ENCODE data around the gene TBC1D8.
"Not testable (repeated sequence)": the region's sequence is repeated elsewhere in the genome, so short reads cannot be mapped to it uniquely, and the experiment has no call there.

The TBC1D8 gene

DNA sequence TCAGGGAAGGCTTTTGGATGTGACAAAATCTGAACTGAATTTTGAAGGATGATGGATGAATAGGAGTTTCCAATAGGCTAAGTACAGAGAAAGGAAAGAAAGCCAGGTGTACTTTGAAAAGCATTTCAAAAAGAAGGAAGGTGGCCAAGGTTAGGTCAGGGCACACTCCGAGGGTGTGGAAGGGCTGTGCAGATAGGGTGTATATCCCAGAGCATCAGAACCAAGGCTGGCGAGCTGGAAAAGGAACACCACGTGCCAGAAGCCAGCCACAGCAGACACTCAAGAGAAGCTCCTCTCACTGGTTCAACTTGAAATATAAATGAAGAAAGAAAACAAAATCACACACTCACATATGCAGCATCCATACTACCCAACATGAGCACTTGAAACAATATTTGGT is 98.1 kb downstream of the TBC1D8 start:
- H3K36me3 Mint-ChIP-seq (ENCODE audit: insufficient read depth) = no peaks in the 10 kb centered on the region
- H3K27ac Mint-ChIP-seq (ENCODE audit: low read depth) = no peak overlapping the region
- no peak for DNase-seq (ENCODE audit: low spot score in 2 of 2)
- no peaks in the 10 kb centered on the region for H3K4me1 Mint-ChIP-seq
- H3K4me3 Mint-ChIP-seq = no peak overlapping the region
- H3K9me3 Mint-ChIP-seq = no peaks in the 10 kb centered on the region
- no peaks in the 10 kb centered on the region for H3K27me3 Mint-ChIP-seq
- ATAC-seq (replicated peaks; ENCODE audit: extremely low read depth, poor library complexity, severe bottlenecking) = no peak

DNA sequence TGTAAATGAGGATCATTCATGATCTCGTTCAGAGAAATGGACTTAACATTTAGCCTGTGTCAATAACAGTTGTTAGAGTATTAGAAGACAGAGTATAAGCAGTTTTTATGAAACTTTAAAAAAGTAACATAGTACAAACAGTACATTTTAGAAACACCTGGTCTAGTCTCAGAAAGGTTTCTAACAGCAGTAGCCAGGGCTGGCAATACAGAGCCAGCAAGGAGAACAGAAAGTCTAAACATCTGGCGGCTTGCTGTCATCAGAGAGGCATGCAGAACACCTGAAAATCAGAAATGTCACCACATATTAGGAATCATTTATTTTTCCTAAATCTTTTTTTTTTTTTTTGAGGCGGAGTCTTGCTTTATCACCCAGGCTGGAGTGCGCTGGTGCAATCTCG is 99.0 kb downstream of the TBC1D8 start:
- Mint-ChIP-seq H3K4me1 (no peaks in the 10 kb centered on the region), H3K36me3 (ENCODE audit: insufficient read depth) (no peaks in the 10 kb centered on the region), H3K4me3 (no peak overlapping the region), H3K9me3 (no peaks in the 10 kb centered on the region), H3K27me3 (no peaks in the 10 kb centered on the region), H3K27ac (ENCODE audit: low read depth) (no peak overlapping the region)
- DNase-seq (ENCODE audit: low spot score in 2 of 2) (no peak), ATAC-seq (replicated peaks; ENCODE audit: extremely low read depth, poor library complexity, severe bottlenecking) (no peak)

DNA sequence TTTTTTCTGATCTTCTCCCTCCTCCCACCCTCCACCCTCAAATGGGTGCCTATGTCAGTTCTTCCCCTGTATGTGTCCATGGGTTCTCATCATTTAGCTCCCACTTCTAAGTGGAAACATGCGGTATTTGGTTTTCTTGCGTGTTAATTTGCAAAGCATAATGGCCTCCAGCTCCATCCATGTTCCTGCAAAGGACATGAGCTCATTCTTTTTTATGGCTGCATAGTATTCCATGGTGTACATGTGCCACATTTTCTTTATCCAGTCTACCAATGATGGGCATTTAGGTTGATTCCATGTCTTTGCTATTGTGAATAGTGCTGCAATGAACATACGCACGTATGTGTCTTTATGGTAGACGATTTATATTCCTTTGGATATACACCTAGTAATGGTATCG is 100.3 kb downstream of the TBC1D8 start:
- H3K4me3 Mint-ChIP-seq; H3K9me3 Mint-ChIP-seq; ATAC-seq (replicated peaks; ENCODE audit: extremely low read depth, poor library complexity, severe bottlenecking); H3K27me3 Mint-ChIP-seq; H3K36me3 Mint-ChIP-seq (ENCODE audit: insufficient read depth); DNase-seq (ENCODE audit: low spot score in 2 of 2); H3K4me1 Mint-ChIP-seq; H3K27ac Mint-ChIP-seq (ENCODE audit: low read depth): not testable (repeated sequence)

DNA sequence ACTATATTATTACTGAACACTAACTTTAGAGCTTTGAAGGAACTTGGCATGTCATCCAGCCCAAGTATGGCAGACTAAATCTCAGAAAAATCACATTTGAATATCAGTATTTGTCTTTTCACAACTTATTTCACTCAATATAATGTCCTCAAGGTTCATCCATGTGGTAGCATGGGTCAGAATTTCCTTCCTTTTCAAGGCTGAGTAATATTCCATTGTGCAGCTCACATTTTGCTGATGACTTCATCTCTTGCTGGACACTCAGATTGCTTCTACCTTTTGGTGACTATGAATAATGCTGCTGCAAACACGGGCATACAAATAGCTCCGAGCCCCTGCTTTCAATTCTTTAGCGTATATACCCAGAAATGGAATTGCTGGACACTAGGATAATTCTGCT is 102.4 kb downstream of the TBC1D8 start:
- Mint-ChIP-seq H3K9me3 (no peaks in the 10 kb centered on the region), H3K27ac (ENCODE audit: low read depth) (no peak overlapping the region), H3K4me1 (no peaks in the 10 kb centered on the region), H3K4me3 (no peak overlapping the region), H3K27me3 (peaks cover 18% of the 10 kb centered on the region), H3K36me3 (ENCODE audit: insufficient read depth) (no peaks in the 10 kb centered on the region)
- ATAC-seq (replicated peaks; ENCODE audit: extremely low read depth, poor library complexity, severe bottlenecking) = no peak
- no peak for DNase-seq (ENCODE audit: low spot score in 2 of 2)

DNA sequence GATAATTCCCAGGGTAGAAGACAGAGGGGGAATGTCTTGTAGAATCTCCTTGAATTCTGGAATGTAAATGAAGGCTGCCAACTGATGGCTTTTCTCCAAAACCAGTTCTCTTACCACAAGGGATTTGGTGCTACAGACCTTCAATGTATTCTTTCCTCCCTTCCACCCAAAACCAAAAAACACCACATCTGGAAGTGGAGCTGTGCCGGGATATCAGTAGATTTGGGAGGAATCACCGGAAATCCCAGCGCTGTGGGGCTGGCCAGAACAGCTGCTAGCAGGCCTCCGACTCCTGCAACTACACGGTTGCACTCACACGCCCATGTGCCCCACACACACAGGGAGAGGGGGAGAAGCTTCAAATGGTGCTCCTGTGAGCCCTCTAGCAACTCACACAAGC is 103.4 kb downstream of the TBC1D8 start:
- Mint-ChIP-seq H3K27me3 (peaks cover 23% of the 10 kb centered on the region), H3K27ac (ENCODE audit: low read depth) (no peak overlapping the region), H3K36me3 (ENCODE audit: insufficient read depth) (no peaks in the 10 kb centered on the region), H3K9me3 (no peaks in the 10 kb centered on the region), H3K4me3 (no peak overlapping the region), H3K4me1 (no peaks in the 10 kb centered on the region)
- ATAC-seq (replicated peaks; ENCODE audit: extremely low read depth, poor library complexity, severe bottlenecking) (no peak), DNase-seq (ENCODE audit: low spot score in 2 of 2) (no peak)

DNA sequence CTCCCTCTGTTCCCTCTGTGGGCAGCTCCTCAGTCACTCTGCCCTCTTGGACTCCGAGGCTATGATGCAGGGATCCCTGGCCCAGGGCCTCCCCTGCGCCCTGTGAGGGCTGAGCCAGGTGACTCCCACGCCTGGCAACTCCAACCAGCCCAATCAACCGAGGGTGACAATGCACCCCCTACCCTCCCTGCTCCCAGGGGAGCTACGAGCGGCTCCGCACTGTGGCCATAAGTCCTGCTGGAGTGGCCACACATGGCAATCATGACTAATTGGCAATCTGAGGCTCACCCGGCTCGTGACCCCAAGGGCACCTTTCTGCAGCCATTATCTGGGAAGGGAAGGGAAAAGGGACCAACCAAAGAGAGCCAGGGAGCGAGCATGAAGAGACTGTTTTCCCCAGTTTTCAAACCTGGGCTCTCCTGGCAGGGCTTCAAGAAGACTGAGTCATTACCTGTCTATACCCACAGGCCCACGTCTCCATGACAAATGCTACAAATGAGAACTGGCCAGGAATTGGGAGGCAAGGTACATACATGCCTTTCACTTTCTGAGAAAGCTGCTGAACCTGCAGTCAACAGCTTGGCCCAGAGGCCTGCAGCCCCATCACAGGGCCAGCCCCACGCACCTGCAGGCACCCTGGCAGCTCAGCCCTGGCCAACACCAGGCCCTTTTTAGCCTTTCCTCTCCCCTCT is 104.0 kb downstream of the TBC1D8 start:
- no peak for ATAC-seq (replicated peaks; ENCODE audit: extremely low read depth, poor library complexity, severe bottlenecking)
- H3K27me3 Mint-ChIP-seq = peaks cover 25% of the 10 kb centered on the region
- no peak overlapping the region for H3K4me3 Mint-ChIP-seq
- H3K27ac Mint-ChIP-seq (ENCODE audit: low read depth) = no peak overlapping the region
- H3K9me3 Mint-ChIP-seq = no peaks in the 10 kb centered on the region
- H3K4me1 Mint-ChIP-seq = no peaks in the 10 kb centered on the region
- no peak for DNase-seq (ENCODE audit: low spot score in 2 of 2)
- no peaks in the 10 kb centered on the region for H3K36me3 Mint-ChIP-seq (ENCODE audit: insufficient read depth)

DNA sequence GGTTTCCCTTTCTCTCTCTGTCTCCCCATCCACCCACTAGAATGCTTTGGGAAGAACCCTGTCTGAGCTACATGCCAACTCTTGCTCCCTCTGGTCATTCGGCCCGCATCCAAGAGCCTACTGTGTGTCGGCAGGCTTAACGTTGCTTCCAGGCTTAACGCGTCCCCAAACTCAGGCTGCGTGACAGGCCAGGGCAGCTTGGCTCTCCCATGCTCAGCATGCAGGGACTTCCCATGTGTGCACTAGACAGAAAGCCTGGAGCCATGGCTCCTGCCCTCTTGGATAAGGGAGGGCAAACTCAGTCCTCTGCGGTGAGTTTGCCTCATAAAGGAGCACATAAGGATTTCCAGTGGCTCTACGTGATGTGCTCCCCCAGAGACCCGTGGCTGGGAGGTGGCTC is 105.9 kb downstream of the TBC1D8 start:
- Mint-ChIP-seq H3K36me3 (ENCODE audit: insufficient read depth) (no peaks in the 10 kb centered on the region), H3K4me3 (no peak overlapping the region), H3K27ac (ENCODE audit: low read depth) (no peak overlapping the region), H3K4me1 (no peaks in the 10 kb centered on the region), H3K9me3 (no peaks in the 10 kb centered on the region), H3K27me3 (peaks cover 25% of the 10 kb centered on the region)
- DNase-seq (ENCODE audit: low spot score in 2 of 2) (no peak), ATAC-seq (replicated peaks; ENCODE audit: extremely low read depth, poor library complexity, severe bottlenecking) (no peak)

DNA sequence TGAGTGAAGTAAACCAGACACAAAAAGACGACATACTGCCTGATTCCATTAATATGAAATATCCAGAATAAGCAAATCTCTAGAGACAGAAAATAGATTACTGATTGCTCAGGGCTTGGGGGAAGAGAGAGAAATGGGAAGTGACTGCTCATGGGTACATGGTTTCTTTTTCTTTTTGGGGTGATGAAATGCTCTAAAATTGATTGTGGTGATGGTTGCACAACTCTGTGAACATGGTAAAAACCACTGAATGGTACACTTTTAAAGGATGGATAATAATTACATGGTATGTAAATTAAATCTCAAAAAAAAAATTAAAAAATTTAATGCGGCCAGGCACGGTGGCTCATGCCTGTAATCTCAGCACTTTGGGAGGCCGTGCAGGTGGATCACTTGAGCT is 109.8 kb downstream of the TBC1D8 start:
- Mint-ChIP-seq H3K4me1 (no peaks in the 10 kb centered on the region), H3K4me3 (no peak overlapping the region), H3K36me3 (ENCODE audit: insufficient read depth) (no peaks in the 10 kb centered on the region), H3K9me3 (no peaks in the 10 kb centered on the region), H3K27me3 (peaks cover 25% of the 10 kb centered on the region), H3K27ac (ENCODE audit: low read depth) (no peak overlapping the region)
- DNase-seq (ENCODE audit: low spot score in 2 of 2) = no peak
- ATAC-seq (replicated peaks; ENCODE audit: extremely low read depth, poor library complexity, severe bottlenecking) = no peak

DNA sequence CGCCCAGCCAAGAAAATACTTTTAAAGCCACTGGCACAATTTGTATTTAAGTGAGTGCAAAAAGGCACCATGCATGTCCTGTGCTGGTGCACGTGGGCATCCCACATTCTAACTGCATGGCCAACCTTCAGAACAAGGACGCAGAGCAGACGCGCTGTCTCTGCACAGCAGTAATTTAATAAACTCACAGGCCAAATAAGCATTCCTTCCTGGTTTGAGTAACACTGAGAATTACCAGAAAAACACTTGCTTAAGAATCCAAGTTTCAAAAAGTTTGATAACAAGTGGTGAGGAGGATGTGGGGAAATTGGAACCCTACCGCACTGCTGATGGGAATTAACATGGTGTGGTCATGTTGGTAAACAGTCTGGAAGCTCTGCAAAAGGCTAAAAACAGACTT is 110.4 kb downstream of the TBC1D8 start:
- Mint-ChIP-seq H3K36me3 (ENCODE audit: insufficient read depth) (no peaks in the 10 kb centered on the region), H3K27ac (ENCODE audit: low read depth) (no peak overlapping the region)

DNA sequence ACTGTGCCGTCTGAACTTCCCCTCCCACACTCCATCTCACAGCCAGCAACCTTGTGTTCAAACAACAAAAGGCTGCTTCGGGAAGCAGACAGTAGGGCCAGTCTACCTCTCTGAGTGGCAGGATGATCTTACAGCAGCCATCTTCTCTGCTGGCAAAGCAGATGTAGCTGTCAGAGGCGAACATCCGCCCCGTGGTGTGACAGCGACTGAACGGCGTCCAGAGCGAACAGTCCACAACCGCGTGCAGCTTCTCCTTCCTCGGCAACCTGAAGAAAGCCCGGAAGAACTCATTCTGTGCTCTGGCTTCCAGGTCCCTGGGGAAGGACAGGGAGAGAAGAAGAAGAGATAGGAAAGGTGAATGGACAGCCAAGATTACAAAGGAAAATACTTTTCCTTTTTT is 111.1 kb downstream of the TBC1D8 start:
- no peak overlapping the region for H3K27ac Mint-ChIP-seq (ENCODE audit: low read depth)
- no peaks in the 10 kb centered on the region for H3K4me1 Mint-ChIP-seq
- H3K36me3 Mint-ChIP-seq (ENCODE audit: insufficient read depth) = no peaks in the 10 kb centered on the region
- peaks cover 27% of the 10 kb centered on the region for H3K27me3 Mint-ChIP-seq
- ATAC-seq (replicated peaks; ENCODE audit: extremely low read depth, poor library complexity, severe bottlenecking) (no peak), DNase-seq (ENCODE audit: low spot score in 2 of 2) (no peak)
- no peaks in the 10 kb centered on the region for H3K9me3 Mint-ChIP-seq
- H3K4me3 Mint-ChIP-seq = no peak overlapping the region

More for the DNA sequence above, 110.4 kb downstream of the TBC1D8 start:
- H3K27me3 Mint-ChIP-seq = peaks cover 30% of the 10 kb centered on the region
- DNase-seq (ENCODE audit: low spot score in 2 of 2) = no peak
- no peak for ATAC-seq (replicated peaks; ENCODE audit: extremely low read depth, poor library complexity, severe bottlenecking)
- no peaks in the 10 kb centered on the region for H3K9me3 Mint-ChIP-seq
- H3K4me1 Mint-ChIP-seq = no peaks in the 10 kb centered on the region
- H3K4me3 Mint-ChIP-seq = no peak overlapping the region

DNA sequence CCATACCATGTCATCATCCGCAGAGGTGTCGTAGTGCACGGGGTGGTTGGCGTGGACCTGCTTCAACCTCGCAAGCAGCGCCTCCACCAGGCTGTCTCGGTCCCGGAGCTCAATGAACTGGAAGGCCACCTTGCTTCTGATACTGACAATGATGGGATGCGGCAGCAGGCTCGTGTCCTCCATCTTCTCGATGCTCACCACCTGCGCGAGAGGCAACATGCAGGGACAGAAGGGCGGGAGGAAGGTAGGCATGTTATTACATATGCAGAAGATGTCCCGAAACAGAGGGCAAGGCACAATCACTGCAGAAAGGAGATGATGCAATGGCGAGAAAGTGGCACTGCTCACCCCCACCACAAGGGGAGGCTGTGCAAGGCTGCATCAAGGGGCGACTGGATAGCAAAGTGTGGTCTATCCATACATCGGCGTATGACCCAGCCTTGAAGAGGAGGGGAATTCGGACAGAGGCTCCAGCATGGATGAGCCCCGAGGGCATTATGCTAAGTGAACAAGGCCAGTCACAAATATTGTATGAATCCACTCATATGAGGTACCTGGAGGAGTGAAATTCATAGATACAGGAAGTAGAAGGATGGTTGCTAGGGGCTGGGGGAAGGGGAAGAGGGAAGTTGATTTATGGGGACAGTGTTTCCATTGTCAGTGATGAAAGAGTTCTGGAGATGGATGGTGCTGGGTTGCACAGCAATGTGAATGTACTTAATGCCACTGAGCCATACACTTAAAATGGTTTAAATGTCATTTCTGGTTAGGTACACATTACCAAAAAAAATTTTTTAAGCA is 112.5 kb downstream of the TBC1D8 start:
- H3K4me1 Mint-ChIP-seq = no peaks in the 10 kb centered on the region

DNA sequence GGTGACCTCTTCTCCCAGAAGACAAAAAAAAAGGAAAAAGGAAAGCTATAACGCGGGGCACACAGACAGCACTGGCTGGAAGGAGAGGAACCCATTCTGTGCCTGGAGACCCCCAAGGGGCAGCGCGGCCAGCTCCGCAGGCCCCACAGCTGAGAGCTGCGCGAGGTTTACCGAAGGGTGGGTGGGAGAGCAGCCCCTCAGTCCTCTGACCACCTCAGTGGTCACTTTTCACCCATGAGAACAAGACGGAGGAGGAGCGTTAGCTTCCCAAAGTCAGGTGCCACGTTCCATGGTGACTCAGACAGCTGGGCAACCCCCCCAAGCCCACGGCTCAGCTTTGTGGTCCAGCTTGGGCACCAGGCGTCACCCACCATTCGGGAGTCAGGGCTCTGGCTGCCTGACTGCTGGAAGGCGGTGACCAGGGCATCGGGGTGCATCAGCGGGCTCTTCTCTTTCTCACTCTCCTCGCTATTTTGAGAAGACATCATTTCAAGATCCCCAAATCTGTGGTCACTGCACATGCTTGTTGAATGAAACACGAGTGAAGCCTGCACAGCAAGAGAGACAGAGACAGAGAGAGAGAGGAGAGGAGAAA is 113.9 kb downstream of the TBC1D8 start:
- DNase-seq (ENCODE audit: low spot score in 2 of 2) (no peak), ATAC-seq (replicated peaks; ENCODE audit: extremely low read depth, poor library complexity, severe bottlenecking) (no peak)
- Mint-ChIP-seq H3K4me1 (no peaks in the 10 kb centered on the region), H3K27me3 (peaks cover 34% of the 10 kb centered on the region), H3K9me3 (no peaks in the 10 kb centered on the region), H3K36me3 (ENCODE audit: insufficient read depth) (no peaks in the 10 kb centered on the region), H3K4me3 (no peak overlapping the region), H3K27ac (ENCODE audit: low read depth) (no peak overlapping the region)

More for the DNA sequence above, 112.5 kb downstream of the TBC1D8 start:
- H3K4me3 Mint-ChIP-seq = no peak overlapping the region
- H3K9me3 Mint-ChIP-seq = no peaks in the 10 kb centered on the region
- no peaks in the 10 kb centered on the region for H3K36me3 Mint-ChIP-seq (ENCODE audit: insufficient read depth)
- DNase-seq (ENCODE audit: low spot score in 2 of 2) (no peak), ATAC-seq (replicated peaks; ENCODE audit: extremely low read depth, poor library complexity, severe bottlenecking) (no peak)
- peaks cover 28% of the 10 kb centered on the region for H3K27me3 Mint-ChIP-seq
- H3K27ac Mint-ChIP-seq (ENCODE audit: low read depth) = no peak overlapping the region

DNA sequence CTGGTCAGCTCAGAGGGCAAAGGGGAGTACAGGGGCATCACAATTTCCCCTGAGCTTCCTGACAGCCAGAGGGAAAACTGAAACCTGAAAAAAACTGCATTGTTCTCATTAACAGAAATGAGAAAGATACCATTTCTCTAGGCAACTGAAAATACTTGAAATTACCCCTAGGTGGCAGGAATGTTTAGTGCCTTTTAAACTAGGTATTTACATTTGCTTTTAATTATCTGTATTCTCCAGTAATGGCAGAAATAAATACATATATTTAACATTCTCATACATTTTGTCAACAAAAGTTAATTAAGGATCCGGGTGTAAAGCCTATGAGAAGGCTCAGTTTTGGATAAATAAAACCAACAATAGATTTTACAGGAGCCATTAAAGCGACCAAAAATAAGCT is 114.6 kb downstream of the TBC1D8 start:
- no peaks in the 10 kb centered on the region for H3K9me3 Mint-ChIP-seq
- H3K27me3 Mint-ChIP-seq = peaks cover 40% of the 10 kb centered on the region
- H3K4me1 Mint-ChIP-seq = no peaks in the 10 kb centered on the region
- no peak for DNase-seq (ENCODE audit: low spot score in 2 of 2)
- ATAC-seq (replicated peaks; ENCODE audit: extremely low read depth, poor library complexity, severe bottlenecking) = no peak
- H3K4me3 Mint-ChIP-seq = no peak overlapping the region
- H3K36me3 Mint-ChIP-seq (ENCODE audit: insufficient read depth) = no peaks in the 10 kb centered on the region
- H3K27ac Mint-ChIP-seq (ENCODE audit: low read depth) = no peak overlapping the region

All from central memory CD8-positive, alpha-beta T cell (primary cell).